ENCODE measurements around the gene SETD1A.

The SETD1A gene

DNA sequence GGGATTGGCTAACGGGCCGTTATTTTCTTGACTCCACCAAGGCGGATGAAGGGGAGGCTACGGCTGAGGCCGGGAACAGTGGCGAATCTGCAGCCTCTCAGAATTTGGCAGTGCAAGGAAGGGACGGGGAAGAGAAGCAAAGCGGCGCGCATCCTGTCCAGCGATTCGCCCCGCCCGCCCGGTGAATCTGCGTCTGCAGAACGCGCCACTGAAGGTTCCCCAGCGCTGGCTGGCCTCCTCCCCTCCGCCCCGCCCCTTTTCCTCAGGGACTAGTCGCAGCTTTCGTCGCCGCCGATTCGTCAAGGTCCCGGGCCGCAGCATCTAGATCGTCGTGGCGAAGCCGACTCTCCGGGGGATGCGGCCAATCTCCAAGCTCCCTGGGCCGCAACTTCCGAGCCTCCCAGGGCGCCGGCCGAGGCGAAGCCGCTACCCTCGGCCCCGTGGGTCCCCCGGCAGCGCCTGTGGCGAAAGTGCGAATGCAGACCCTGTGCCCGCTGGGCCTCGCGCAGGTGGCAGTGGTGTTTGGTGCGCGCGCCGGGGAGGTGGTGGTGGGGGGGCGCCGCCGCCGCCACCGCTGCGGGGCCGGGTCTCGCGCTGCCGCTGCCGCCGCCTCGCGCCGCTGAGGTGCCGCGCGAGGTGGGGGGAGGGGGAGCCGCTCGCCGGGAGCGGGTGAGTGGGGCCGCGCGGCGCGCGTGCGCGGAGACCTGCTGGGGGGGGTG is at the start of gene SETD1A:
SETD1A (plus strand) TSS at position 299 of the 719 bp plus-strand sequence. CDS start 978 bp downstream, outside the sequence.
- DNase-seq, result peak; percentile 96

DNA sequence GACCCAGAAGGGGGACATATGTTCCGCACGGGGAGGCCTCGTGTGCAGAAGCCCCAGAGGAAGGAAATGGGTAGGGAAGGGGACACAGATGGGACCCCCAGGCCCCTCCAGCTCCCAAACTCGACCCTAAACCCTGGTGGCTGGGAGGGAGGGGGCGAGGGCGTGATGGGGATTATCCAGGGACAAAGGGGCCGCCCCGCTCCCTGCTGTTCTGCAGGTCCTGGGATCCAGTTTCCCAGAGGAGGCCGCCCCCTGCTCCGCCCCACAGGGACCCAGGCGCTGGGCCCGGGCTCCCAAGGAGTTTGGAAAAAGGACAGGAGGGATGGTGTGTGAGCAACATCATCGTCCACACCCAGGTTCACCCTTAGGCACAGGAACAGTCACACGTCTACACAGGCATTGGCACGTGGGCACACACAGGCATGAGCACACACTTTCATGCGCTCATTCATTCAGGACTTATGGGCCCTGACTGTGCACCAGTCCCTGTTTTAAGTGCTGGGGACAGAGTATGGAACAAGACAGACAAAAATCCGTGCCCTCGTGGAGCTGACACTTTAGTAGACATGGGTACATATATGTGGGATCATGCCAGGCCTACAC is 47.0 kb upstream of the SETD1A start:
- no peak for DNase-seq

DNA sequence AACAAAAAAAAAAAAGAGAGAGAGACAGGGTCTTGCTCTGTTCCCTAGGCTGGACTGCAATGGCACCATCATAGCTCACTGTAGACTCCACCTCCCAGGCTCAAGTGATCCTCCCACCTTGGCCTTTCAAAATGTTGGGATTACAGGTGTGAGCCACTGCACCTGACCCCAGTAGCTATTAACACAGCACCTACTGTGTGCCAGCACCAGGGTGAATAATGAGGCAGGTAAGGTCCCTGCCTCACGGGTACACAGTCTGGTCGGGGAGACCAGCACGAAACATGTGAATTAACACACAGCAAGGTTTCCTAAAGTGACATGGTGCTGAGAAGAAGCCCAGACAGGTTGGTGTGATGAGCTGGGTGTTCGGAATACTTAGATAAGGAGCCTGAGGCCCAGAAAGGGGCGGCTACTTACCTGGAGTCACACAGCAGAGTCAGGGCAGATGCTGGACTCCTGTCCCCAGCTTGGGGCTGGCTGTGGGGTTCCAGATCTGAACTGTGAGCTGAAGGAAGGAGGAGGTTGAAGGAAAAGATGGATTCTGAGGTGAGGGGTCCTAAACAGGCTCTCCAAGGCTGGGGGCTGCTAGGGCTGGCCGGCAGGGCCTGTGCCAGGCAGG is 44.7 kb upstream of the SETD1A start:
- DNase-seq, result no peak

DNA sequence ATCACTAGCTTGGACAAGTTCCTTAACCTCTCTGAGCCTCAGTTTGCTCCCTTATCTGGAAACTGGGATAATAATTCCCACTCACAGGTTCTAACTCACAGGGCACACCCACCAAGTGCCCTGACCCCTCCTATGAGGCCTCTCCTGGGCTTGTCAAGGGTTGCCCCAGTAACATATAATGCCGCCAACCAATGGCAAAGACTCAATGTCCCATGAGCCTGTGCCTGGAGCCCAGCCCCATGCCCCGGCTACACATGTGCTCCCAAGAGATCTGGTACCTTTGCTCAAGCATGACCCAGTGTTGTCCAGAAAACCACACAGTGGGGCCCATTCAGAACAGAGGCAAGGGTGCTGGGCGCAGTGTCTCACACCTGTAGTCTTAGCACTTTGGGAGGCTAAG is 42.7 kb upstream of the SETD1A start:
- DNase-seq, result no peak

DNA sequence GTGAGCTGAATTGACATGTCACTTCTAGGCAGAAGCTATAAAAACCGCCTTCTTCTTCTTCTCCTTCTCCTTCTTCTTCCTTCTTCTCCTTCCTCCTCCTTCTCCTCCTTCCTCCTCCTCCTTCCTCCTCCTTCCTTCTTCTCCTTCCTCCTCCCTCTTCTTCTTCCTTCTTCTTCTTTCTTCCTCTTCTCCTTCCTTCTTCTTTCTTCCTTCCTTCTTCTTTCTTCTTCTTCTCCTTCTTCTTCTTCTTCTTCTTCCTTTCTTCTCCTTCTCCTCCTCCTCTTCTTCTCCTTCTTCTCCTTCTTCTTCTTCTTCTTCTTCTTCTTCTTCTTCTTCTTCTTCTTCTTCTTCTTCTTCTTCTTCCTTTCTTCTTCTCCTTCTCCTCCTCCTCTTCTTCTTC is 38.9 kb upstream of the SETD1A start:
- no peak for DNase-seq

DNA sequence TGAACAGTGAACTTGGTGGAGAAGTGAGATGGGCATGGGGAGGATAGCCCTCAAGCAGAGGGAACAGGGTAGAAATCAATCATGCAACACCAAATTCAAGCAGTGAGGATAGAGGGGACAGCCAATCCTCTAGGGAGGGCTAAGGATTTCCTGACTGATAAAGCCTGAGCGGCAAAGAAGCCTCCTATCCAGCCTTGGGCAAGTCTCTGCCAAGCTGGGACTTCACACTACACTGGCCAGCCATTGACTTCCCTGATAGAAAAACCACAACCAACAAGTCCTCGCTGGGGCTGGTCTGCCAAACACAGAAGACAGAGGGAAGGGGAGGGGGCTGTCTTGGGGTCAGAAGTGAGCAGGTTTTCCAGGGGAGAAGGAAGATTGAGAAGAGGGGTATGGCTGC is 36.7 kb upstream of the SETD1A start:
- no peak for DNase-seq

DNA sequence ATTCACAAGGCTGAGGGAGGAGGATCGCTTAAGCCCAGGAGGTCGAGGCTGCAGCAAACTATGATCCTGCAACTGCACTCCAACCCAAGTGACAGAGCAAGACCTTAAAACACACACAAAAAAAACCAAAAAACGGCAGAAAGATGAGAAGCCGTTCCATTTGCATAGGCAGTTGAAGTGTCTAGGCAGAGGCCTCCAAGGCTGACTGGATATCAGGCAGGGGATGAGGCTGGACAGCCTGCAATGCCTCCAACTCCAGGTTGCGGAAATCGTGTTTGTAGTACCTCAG is 36.2 kb upstream of the SETD1A start:
- no peak for DNase-seq

DNA sequence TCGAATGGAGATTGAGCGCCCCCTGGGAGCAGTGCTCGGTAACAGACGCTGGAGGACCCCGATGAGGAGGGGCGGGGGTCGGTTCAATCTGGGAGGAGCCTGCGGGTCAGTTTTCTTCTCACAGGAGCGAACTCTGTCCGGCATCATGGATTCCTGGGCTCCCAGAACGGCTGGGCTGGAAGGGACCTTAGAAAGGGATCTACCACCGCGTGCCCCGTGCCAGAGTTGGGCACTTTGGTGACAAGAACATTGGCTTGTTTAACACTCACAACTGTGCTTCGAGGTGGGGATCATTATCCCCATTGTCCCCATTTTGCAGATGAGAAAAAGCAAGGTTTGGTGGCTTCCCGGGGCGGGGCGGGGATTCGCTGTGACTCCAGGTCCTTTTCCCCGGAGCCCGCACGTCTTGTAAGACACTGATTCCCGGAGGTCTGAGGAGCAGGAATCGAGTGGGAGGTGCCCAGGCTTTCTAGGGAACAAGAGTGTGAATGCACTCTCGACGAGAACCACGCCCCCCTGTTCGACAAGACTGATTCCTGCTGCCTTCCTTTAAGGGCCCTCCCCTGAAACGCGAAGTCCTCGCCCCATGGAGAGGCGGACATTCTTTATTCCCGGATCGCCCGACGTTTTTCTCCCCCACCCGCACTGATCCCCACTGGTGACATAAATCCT is 35.7 kb upstream of the SETD1A start:
- peak; percentile 92 to 94 for DNase-seq

DNA sequence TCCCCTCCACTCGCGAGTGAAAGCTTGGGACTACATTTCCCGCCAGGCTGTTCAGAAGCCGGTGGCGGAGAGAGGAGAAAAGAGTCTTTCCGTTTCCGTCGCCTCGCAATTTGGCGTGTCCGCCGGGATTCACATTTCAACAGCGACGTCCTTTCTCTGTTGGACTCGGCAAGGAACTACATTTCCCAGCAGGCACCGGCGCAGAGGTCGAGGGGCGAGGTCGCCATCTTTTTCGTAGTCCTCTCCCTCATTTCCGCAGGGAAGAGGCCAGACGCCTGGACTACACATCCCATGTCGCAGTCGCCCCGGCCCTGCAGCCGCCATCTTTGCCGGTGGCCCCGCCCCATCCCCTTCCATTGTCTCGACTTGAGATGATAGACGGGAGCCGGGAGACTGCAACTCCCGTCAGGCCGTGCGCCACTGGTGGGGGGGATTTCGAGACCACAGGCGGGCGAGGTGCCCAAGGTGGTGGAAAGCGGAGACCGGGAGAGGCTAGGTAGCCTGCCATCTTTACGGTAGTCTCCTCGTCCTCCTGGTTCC is 35.1 kb upstream of the SETD1A start:
- DNase-seq, result peak; percentile 100

DNA sequence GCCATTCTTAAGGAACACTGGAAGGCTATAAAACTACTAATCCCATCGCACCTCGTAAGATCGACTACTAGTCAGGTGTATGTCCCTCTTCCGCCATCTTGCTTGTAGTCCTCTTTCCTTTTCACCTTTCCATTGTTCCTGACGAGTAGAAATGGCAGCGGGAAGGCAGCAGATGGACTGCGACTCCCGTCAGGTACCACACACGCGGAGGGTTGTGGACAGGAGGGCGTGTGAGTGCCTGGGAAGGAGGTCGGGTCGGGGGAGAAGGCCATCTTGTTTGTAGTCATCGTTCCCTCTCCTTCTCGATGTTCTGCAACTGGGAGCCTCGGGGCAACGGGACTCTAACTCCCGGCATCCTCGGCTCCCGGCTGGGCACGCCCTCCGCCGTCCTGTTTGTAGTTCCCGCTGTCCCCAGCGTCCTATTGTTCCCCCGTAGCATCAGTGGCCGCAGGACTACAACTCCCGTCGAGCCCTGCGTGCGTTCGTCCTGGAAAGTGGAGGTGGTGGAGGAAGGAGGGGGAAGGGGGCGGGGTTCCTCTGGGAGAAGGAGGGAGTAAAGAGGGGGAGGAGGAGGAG is 34.5 kb upstream of the SETD1A start:
- DNase-seq, result peak; percentile 99 to 100

DNA sequence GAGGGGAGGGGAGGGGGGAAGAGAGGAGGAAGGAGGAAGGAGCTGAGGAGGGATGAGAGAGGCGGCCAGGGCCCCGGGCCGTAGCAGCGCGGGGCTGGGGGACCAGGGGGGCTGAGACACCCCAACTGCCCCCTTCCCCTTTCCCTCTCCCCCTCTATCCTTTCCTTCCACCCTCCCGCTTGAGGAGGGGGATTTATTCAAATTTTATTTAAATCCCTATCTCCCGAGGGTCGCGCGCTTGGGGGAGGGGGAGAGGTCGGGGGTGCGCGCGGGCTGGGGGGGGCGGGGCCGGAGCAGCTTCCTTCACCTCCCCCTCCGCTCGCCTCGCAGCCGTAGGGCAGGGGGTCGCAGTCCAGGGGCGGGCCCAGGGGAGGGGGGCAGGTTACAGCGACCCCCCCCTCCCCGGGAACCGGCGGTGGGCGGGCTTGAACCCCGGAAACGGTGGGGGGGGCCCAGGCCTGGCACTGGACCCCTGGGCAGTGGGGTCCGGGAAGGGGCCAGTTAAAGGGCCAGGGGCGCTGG is 33.9 kb upstream of the SETD1A start, which contains the start of gene FBXL19:
FBXL19 (plus strand) TSS at position 19 of the 522 bp plus-strand sequence. CDS start 2,183 bp downstream, outside the sequence.
- no peak for DNase-seq

DNA sequence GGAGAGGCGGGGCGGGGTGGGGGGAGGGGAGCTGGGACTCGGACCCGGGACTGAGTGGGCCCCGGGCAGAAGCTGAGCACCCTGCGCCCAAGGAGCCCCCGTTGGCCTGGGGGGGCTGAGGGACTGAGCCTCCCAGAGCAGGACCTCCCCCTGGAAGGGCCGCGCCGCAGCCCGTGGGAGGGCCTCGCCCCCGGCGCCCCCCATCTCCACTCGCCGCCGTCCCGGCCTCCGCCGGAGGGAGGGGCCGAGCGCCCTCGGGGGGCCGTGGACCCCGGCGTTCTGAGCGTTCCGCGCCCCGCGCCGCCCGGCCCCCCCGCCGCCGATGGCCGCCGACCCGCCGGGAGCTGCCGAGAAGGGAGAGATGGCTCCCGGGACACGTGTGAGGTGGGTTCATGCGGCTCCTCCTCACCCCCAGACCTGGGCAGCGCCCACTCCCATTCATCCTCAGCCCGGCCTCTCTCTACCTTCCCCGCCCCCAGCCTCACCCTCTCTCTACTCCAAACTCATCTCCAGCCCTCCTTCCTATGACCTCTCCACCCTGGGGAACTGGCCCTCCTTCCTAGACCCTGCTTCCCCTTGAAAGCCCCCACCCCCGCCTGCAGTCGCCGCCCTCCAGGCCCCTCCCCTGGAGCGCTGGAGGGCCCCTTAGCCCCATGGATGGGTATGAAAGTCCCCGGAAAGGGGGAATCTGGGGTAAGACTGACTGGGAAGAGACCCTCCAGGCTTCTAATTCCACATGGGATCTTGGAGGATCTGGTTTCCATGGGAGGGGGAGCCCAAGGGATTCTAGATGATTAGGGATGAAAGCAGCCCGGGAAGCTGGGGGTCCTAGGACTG is 33.3 kb upstream of the SETD1A start:
- DNase-seq, result no peak

DNA sequence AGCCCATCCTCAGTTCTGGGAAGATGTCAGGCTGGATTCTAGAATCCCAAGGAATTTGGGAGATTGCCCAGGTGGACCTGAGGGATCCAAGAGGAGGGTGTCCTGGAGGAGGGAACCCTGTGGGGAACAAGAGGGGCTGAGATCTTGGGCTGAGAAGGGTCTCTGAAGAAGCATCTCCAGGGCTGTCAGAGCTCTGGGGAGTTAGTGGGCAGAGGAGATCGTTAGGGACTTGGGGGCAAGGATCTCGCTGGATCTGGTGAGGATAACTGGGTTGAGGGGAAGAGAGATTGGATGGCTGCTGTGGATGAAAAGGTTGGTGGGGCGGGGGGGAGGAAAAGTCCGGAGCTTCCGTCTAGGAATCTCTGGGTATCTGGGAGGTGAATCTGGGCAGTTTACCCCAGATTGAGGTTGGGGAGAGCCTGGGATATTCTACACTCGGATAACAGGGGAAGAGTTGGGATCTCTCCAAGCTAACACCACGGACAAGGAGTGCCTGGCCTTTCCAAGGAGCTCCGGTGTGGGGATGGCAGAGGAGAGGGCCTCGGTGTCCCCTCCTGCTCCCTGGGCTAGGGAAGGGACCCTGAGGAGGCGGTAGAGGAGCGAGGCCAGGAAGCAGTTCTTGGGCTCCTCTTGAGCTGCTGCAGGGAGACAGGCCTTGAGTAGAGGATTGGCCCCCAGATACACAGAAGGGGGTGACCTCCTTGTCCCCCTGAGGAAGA is 32.5 kb upstream of the SETD1A start:
- DNase-seq, result no peak

DNA sequence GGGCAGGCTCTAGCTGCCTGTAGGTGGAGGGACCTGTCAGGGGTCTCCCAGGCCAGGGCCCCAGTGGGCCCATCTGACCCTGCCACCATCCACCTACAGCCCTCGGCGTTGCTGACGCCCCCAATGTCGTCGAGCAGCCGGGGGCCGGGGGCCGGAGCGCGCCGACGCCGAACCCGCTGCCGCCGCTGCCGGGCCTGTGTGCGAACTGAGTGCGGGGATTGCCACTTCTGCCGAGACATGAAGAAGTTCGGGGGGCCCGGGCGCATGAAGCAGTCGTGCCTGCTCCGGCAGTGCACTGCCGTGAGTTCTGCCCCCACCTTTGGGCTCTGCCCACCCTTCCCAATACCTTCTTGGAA is 31.9 kb upstream of the SETD1A start:
- DNase-seq, result no peak

DNA sequence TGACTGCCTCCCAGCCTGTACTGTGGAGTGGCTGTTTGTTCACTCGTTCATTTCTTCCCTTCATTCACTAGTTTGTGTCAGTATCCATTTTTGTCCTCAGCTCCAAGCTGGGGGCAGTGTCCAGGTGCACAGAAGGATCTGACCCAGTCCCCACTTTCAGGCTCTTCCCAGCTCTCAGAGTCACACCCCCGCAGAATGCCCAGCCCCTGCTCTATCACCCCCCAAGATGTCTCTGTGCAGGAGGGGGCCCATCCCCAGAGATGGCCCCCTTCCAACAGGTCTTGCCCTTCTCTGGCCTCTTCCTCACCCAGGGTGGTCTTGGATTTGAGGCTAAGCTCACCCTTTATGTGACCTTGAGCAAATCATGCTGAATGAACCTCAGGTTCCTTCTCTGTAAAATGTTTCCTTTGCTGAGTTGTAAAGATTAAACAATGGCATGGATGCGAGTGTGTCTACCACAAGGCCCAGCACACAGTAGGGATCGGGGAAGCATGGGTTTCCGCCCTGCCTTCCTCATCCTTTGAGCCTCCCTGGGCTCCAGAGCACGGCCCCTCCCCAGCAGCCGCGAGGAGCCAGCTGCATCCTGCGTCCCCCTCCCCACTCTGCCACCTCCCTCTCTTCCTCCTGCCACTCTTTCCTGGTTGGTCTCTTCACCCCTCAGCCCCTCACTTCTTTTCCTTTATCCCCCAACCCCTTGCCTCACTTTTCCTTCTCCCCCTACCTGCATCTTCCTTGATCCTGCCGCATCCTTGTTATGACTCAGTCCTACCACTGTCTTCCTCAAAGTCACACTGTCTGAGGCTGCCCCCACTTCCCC is 31.4 kb upstream of the SETD1A start:
- DNase-seq, result no peak

DNA sequence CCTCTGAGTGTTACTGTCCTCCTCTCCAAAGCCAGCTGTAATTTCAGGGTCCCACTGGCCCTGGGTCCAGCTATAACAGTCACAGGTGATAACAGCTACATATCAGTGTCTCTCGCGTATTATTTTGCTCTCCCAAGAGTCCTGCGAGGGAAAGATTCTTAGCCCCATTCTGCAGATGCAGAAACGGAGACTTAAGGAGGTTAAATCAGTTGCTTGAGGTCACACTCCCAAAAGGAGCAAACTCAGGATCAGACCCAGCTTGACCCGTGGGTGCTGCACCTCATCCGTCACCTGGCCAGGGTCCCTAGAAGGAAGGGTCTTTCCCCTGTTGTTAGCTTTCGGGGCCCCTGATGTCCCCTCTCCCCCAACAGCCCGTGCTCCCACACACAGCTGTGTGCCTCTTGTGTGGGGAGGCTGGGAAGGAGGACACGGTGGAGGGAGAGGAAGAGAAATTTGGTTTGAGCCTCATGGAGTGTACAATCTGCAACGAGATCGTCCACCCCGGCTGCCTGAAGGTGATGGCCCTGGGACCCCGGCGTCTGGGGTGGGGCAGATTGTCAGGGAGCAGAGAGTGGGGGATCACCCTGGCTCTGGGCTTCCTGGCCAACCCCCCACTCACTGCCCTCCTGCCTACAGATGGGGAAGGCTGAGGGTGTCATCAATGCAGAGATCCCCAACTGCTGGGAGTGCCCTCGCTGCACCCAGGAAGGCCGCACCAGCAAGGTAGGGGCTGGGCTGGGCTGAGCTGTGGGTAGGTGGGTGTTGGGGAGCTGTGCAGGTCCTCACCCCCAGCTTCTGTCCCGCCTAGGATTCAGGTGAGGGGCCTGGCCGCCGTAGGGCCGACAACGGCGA is 30.4 kb upstream of the SETD1A start:
- DNase-seq, result no peak

DNA sequence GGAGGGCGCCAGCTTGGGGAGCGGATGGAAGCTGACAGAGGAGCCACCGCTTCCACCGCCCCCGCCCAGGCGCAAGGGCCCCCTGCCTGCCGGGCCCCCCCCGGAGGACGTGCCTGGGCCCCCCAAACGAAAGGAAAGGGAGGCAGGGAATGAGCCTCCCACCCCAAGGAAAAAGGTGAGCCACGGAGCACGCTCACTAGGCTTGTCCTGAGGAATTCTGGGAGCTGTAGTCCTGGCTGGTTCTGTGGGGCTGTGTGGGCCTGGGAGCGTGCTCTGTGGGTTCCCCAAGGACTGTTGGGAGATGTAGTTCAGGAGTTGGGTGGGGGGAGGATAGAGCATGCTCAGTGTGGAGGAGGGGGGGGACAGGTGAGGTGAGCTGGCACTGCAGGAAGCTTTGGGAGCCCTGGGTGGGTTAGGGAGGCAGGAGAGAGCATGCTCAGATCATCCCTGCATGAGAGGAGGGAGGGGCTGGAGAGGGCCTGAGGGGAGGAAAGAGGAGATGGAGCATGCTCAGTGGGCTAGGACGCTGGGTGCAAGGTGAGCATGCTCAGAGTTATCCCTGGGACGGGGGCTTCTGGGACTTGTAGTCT is 29.7 kb upstream of the SETD1A start:
- peak; percentile 82 to 87 for DNase-seq

DNA sequence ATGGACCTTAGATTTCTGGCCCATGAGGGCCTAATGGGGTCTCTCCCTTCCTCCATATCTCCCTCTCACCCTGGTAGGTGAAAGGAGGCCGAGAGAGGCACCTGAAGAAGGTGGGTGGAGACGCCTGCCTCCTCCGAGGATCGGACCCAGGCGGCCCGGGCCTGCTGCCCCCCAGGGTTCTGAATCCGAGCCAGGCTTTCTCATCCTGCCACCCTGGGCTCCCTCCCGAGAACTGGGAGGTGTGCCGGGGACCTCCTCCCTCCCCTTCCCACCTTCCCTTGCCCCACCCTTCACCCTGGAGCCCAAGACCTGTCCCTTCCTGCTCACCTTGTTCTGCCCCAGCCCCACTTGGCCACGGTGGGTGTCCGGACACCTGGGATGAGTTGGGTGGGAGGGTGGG is 29.2 kb upstream of the SETD1A start:
- DNase-seq, result no peak

DNA sequence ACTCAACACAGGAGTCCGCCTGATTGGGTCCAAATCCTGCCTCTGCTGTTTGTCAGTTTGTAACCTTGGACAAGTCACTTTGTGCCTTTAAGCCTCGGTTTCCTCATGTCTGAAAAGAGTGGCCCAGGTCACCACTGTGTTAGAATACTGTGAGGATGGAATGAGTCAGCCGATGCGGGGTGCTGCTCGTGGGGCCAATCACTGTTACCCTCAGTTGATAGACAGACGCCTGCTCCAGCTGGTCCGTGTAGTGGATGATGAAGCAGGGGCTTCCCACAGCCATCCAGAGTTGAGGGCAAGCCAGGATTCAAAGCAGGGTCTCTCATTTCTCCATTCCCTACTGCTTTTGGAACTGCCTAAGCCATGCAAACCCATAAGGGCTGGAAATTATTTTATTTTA is 28.4 kb upstream of the SETD1A start:
- no peak for DNase-seq

Data from SHP77 (cell line).